SH-SY5Y (cell line): ENCODE measurements around the gene MATN1.

Experiments used
- GATA2 ChIP-seq: IDR thresholded peaks from 2 replicates; pipeline ENCODE4 v1.6.1; 2011; ENCODE audit warnings: mild to moderate bottlenecking, low read depth, low read length
- GATA3 ChIP-seq: IDR thresholded peaks from 2 replicates; pipeline ENCODE4 v1.6.1; 2011; ENCODE audit warnings: low read depth, mild to moderate bottlenecking, low read length, moderate library complexity

DNA sequence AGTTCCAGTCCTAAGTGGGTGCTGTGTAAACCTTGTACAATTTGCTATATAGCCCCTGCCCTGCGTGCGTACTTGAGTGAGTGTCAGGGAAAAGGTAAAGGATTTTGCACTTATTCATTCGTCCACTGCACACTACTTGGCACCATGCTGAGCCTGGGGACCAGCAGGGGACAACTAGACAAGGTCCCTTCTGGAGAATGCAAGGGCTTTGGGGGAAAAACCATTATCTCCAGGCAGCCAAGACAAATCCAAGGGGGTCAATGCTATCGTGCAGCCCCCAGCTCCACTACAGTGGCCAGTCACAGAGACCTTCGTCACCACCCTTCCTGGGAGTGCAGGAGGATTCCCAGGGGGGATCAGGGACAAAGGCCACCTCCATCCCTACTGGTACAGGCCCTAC, 39.7 kb downstream of the MATN1 start:
- TF ChIP-seq GATA3 (no peak), GATA2 (no peak)
